ENCODE data around the gene RAB36. TPM values are rescaled to one million over a fixed set of nuclear protein-coding genes. Genes with fewer than 3 reads are reported as not detected.
A peak's percentile ranks its signal among the peaks of the same experiment; 100 is the strongest.

The RAB36 gene
- total RNA-seq, 1 donor from 2014 or later = 9.6 TPM

GRCh38 chr22:23155831-23156230 is 10.6 kb downstream of the RAB36 start:
- intact Hi-C loops (cut with DNase I) = no loop called here
- DNase-seq (no peak), ATAC-seq (no peak)
- no peak for TF ChIP-seq CTCF (IDR thresholded peaks at IDR 0.05)
- Histone ChIP-seq H3K9me3 (no peaks in the 10 kb centered on the region), H3K4me3 (no peak overlapping the region), H3K36me3 (no peaks in the 10 kb centered on the region), H3K4me1 (peaks cover 25% of the 10 kb centered on the region), H3K27ac (no peak overlapping the region), H3K27me3 (ENCODE audit: low read depth) (no peaks in the 10 kb centered on the region)

GRCh38 chr22:23156286-23156685 is 11.0 kb downstream of the RAB36 start:
- no peaks in the 10 kb centered on the region for H3K36me3 ChIP-seq
- peak overlapping the region; percentile 64 for H3K27ac ChIP-seq
- DNase-seq (no peak), ATAC-seq (no peak)
- no peak for TF ChIP-seq CTCF (IDR thresholded peaks at IDR 0.05)
- peaks cover 23% of the 10 kb centered on the region for H3K4me1 ChIP-seq
- no peaks in the 10 kb centered on the region for H3K9me3 ChIP-seq
- H3K4me3 ChIP-seq = no peak overlapping the region
- intact Hi-C loops (cut with DNase I) = no loop called here
- no peaks in the 10 kb centered on the region for H3K27me3 ChIP-seq (ENCODE audit: low read depth)

GRCh38 chr22:23157560-23158515 is 12.6 kb downstream of the RAB36 start:
- H3K9me3 ChIP-seq = no peaks in the 10 kb centered on the region
- TF ChIP-seq CTCF (IDR thresholded peaks at IDR 0.05) = no peak
- peak overlapping the region; percentile 42 for H3K27ac ChIP-seq
- peaks cover 7% of the 10 kb centered on the region for H3K4me1 ChIP-seq
- ATAC-seq (peak; percentile 50 to 57), DNase-seq (no peak)
- no peaks in the 10 kb centered on the region for H3K27me3 ChIP-seq (ENCODE audit: low read depth)
- no peak overlapping the region for H3K4me3 ChIP-seq
- intact Hi-C loops (cut with DNase I) = no loop called here
- H3K36me3 ChIP-seq = no peaks in the 10 kb centered on the region

- Histone ChIP-seq H3K27ac (no peak overlapping the region), H3K4me3 (no peak overlapping the region), H3K36me3 (no peaks in the 10 kb centered on the region), H3K4me1 (peaks cover 10% of the 10 kb centered on the region), H3K9me3 (no peaks in the 10 kb centered on the region), H3K27me3 (ENCODE audit: low read depth) (no peaks in the 10 kb centered on the region)
- ATAC-seq (no peak), DNase-seq (no peak)
- no peak for TF ChIP-seq CTCF (IDR thresholded peaks at IDR 0.05)
- intact Hi-C loops (cut with DNase I) = no loop called here
Measured at GRCh38 chr22:23158516-23159290, 13.4 kb downstream of the RAB36 start.

GRCh38 chr22:23159291-23159630 is 14.0 kb downstream of the RAB36 start:
- Histone ChIP-seq H3K27ac (no peak overlapping the region), H3K9me3 (no peaks in the 10 kb centered on the region), H3K36me3 (no peaks in the 10 kb centered on the region), H3K4me1 (peaks cover 15% of the 10 kb centered on the region), H3K4me3 (no peak overlapping the region), H3K27me3 (ENCODE audit: low read depth) (no peaks in the 10 kb centered on the region)
- intact Hi-C loops (cut with DNase I) = no loop called here
- ATAC-seq (no peak), DNase-seq (no peak)
- TF ChIP-seq CTCF (IDR thresholded peaks at IDR 0.05) = no peak
